Liver (tissue), 9 donors: ENCODE measurements around the gene ZNF524. TPM values are rescaled to one million over a fixed set of nuclear protein-coding genes. Genes with fewer than 3 reads are reported as not detected.
"Not testable (repeated sequence)": the region's sequence is repeated elsewhere in the genome, so short reads cannot be mapped to it uniquely, and the experiment has no call there.

Experiments used
- DNase-seq: peaks from one replicate; pipeline ENCODE4 v3.0.0-alpha.2; 2017; ENCODE audit warnings: low spot score
- H3K27ac ChIP-seq, 2 donors: one replicate each; pipeline ENCODE4 v1.7.0; 2013; ENCODE audit warnings: inconsistent platforms in 2 of 2, low read length in 2 of 2, control low read depth in 1 of 2, low read depth in 1 of 2, mild to moderate bottlenecking in 1 of 2
- H3K27me3 ChIP-seq, 4 donors: one replicate each; pipeline versions ENCODE4 v1.6.1 to v1.7.0; 2013; ENCODE audit warnings: low read length in 3 of 4, inconsistent platforms in 1 of 4, mild to moderate bottlenecking in 1 of 4, moderate library complexity in 1 of 4; ENCODE audit not compliant: control insufficient read depth in 4 of 4, insufficient read depth in 4 of 4
- H3K36me3 ChIP-seq, 4 donors: one replicate each; pipeline versions ENCODE4 v1.6.1 to v1.7.0; 2013; ENCODE audit warnings: low read length in 3 of 4, mild to moderate bottlenecking in 3 of 4, low read depth in 1 of 4, moderate library complexity in 1 of 4; ENCODE audit not compliant: control insufficient read depth in 4 of 4, insufficient read depth in 3 of 4
- H3K4me1 ChIP-seq, 4 donors: one replicate each; pipeline versions ENCODE4 v1.6.1 to v1.7.0; 2013; ENCODE audit warnings: low read length in 3 of 4, mild to moderate bottlenecking in 3 of 4, moderate library complexity in 1 of 4; ENCODE audit not compliant: control insufficient read depth in 4 of 4, insufficient read depth in 4 of 4
- H3K4me3 ChIP-seq, 3 donors: one replicate each; pipeline versions ENCODE4 v1.6.1 to v1.7.0; 2013; ENCODE audit warnings: low read length in 3 of 3, control low read depth in 1 of 3, low read depth in 1 of 3, mild to moderate bottlenecking in 1 of 3
- H3K9ac ChIP-seq, 2 donors: one replicate each; pipeline ENCODE4 v1.7.0; 2013; ENCODE audit warnings: low read length in 2 of 2, mild to moderate bottlenecking in 2 of 2, moderate library complexity in 2 of 2, control low read depth in 1 of 2, low read depth in 1 of 2
- H3K9me3 ChIP-seq, 4 donors: one replicate each; pipeline versions ENCODE4 v1.6.1 to v1.7.0; 2013; ENCODE audit warnings: low read length in 3 of 4; ENCODE audit not compliant: control insufficient read depth in 4 of 4
- CTCF ChIP-seq: fragments of 150-350 bp; IDR thresholded peaks from 2 replicates; pipeline ENCODE4 v1.5.1; 2017; ENCODE audit warnings: improper control_type of control experiment, low read depth, low read length; ENCODE audit not compliant: missing input control
- EGR1 ChIP-seq, 2 donors: IDR thresholded peaks; 2 replicates each; pipeline ENCODE4 v1.6.1; 2016 to 2018; ENCODE audit warnings: antibody characterized with exemption in 2 of 2, low read depth in 2 of 2
- FOXA1 ChIP-seq: IDR thresholded peaks from 2 replicates; pipeline ENCODE4 v1.6.1; 2016; ENCODE audit warnings: antibody characterized with exemption
- FOXA2 ChIP-seq: IDR thresholded peaks from 2 replicates; pipeline ENCODE4 v1.6.1; 2016; ENCODE audit warnings: antibody characterized with exemption
- GABPA ChIP-seq, 2 donors: IDR thresholded peaks in 1 of 2; conservative IDR thresholded peaks in 1 of 2; 2 replicates each; pipeline ENCODE4 v1.6.1; 2016; ENCODE audit warnings: antibody characterized with exemption in 2 of 2, mild to moderate bottlenecking in 1 of 2, moderate library complexity in 1 of 2
- JUND ChIP-seq, 2 donors: IDR thresholded peaks; 2 replicates each; pipeline ENCODE4 v1.6.1; 2016; ENCODE audit warnings: antibody characterized with exemption in 2 of 2
- MAX ChIP-seq: IDR thresholded peaks from 2 replicates; pipeline ENCODE4 v1.6.1; 2016; ENCODE audit warnings: antibody characterized with exemption
- RXRA ChIP-seq, 2 donors: IDR thresholded peaks; 2 replicates each; pipeline ENCODE4 v1.6.1; 2017 to 2018; ENCODE audit warnings: antibody characterized with exemption in 2 of 2, mild to moderate bottlenecking in 1 of 2
- SP1 ChIP-seq: IDR thresholded peaks from 2 replicates; pipeline ENCODE4 v1.6.1; 2018; ENCODE audit warnings: antibody characterized with exemption, mild to moderate bottlenecking
- TAF1 ChIP-seq: conservative IDR thresholded peaks from 2 replicates; pipeline ENCODE4 v1.6.1; 2016; ENCODE audit warnings: antibody characterized with exemption, mild to moderate bottlenecking
- YY1 ChIP-seq: IDR thresholded peaks from 2 replicates; pipeline ENCODE4 v1.6.1; 2016; ENCODE audit warnings: antibody characterized with exemption, mild to moderate bottlenecking
- WGBS: extraction: QIAGEN DNeasy Blood & Tissue Kit; methylation state at CpG from one replicate; pipeline ENCODE4 v1.1.7; 2013; 5-methylcytosine and 5-hydroxymethylcytosine counted together
- polyA plus RNA-seq, 2 donors: library from polyadenylated mRNA; stranded (reverse) in 1 of 2; unstranded in 1 of 2; fragments of 200-250 nt in 1 of 2; fragments of >200 nt in 1 of 2; fragmentation: Nextera tagmentation in 1 of 2; extraction: Ambion mirVana in 1 of 2; gene quantifications; one replicate each; pipeline versions ENCODE4 v1.2.1 to v1.2.3, GENCODE V29; 2013 to 2015
- total RNA-seq, 2 donors: library from RNA; depleted of rRNA; stranded (reverse); fragments of >200 nt; gene quantifications; one replicate each; pipeline ENCODE4 v1.2.3, GENCODE V29; 2014
- TF ChIP-seq, protein P1 (sequence below): IDR thresholded peaks from 2 replicates; pipeline ENCODE4 v1.6.1; 2016; ENCODE audit warnings: antibody characterized with exemption, mild to moderate bottlenecking
- donor health status: healthy.
- donor health status: healthy.
- donor health status: healthy.
- donor health status: healthy.
- donor health status: healthy.

The ZNF524 gene
- total and polyA plus RNA-seq, 4 donors: 6.7 to 12.3 (median 10.2) TPM

- peak overlapping the region; percentile 71 to 95 (median 82) for H3K4me3 ChIP-seq
- 25% methylated on average over 12 of the region's 12 CpGs for WGBS
- peak overlapping the region in 1 of 2 donors; percentile 24 for H3K9ac ChIP-seq
- peak overlapping the region; percentile 68 to 75 for H3K27ac ChIP-seq
- TF ChIP-seq, protein P1, sequence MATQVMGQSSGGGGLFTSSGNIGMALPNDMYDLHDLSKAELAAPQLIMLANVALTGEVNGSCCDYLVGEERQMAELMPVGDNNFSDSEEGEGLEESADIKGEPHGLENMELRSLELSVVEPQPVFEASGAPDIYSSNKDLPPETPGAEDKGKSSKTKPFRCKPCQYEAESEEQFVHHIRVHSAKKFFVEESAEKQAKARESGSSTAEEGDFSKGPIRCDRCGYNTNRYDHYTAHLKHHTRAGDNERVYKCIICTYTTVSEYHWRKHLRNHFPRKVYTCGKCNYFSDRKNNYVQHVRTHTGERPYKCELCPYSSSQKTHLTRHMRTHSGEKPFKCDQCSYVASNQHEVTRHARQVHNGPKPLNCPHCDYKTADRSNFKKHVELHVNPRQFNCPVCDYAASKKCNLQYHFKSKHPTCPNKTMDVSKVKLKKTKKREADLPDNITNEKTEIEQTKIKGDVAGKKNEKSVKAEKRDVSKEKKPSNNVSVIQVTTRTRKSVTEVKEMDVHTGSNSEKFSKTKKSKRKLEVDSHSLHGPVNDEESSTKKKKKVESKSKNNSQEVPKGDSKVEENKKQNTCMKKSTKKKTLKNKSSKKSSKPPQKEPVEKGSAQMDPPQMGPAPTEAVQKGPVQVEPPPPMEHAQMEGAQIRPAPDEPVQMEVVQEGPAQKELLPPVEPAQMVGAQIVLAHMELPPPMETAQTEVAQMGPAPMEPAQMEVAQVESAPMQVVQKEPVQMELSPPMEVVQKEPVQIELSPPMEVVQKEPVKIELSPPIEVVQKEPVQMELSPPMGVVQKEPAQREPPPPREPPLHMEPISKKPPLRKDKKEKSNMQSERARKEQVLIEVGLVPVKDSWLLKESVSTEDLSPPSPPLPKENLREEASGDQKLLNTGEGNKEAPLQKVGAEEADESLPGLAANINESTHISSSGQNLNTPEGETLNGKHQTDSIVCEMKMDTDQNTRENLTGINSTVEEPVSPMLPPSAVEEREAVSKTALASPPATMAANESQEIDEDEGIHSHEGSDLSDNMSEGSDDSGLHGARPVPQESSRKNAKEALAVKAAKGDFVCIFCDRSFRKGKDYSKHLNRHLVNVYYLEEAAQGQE: peak; percentile 99
- no peak for TF ChIP-seq TAF1
- no peak for TF ChIP-seq RXRA (IDR thresholded peaks at IDR 0.05)
- no peak for TF ChIP-seq MAX
- peak in 1 of 2 donors; percentile 10 for TF ChIP-seq GABPA (IDR thresholded peaks at IDR 0.05 in 1 of 2, conservative IDR thresholded peaks at IDR 0.05 in 1 of 2)
- TF ChIP-seq CTCF: no peak
- H3K36me3 ChIP-seq: peaks cover 0 to 7% (median 2%) of the 10 kb centered on the region in 4 donors
- no peaks in the 10 kb centered on the region for H3K27me3 ChIP-seq
- DNase-seq: no peak
- peaks cover 7 to 37% (median 29%) of the 10 kb centered on the region in 4 donors for H3K4me1 ChIP-seq
- H3K9me3 ChIP-seq: no peaks in the 10 kb centered on the region
Observed at GRCh38 chr19:55581145-55581822, 18.8 kb upstream of the ZNF524 start.

DNA sequence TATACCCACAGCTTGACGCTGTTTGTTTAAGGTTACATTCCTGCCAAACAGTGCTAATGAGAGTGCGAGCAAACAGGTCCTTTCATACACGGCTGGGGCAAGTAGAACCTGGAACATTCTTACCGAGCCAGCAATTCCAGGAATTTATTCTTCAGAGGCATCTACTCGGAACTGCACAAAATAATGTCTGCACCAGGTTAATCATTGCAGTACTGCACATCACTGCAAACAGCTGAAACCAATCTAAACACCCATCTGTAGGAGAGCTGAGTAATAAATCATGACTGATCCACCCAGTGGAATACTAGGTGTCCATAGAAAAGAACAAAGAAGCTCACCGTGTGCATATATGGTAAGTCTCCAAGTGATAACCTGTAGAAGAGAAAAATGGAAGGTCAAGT, 18.3 kb upstream of the ZNF524 start:
- Histone ChIP-seq H3K9me3 (no peaks in the 10 kb centered on the region), H3K4me1 (peaks cover 7 to 41% (median 32%) of the 10 kb centered on the region in 4 donors), H3K27me3 (no peaks in the 10 kb centered on the region), H3K27ac (peak overlapping the region; percentile 66 to 75), H3K4me3 (peak overlapping the region; percentile 23 to 95 (median 82)), H3K9ac (peak overlapping the region in 1 of 2 donors; percentile 59), H3K36me3 (peaks cover 0 to 7% (median 2%) of the 10 kb centered on the region in 4 donors)
- no peak for DNase-seq
- TF ChIP-seq TAF1: no peak
- no peak for TF ChIP-seq GABPA (IDR thresholded peaks at IDR 0.05 in 1 of 2, conservative IDR thresholded peaks at IDR 0.05 in 1 of 2)
- peak; percentile 41 for TF ChIP-seq SP1
- TF ChIP-seq JUND (IDR thresholded peaks at IDR 0.05): no peak
- TF ChIP-seq YY1: no peak
- TF ChIP-seq FOXA2: no peak
- TF ChIP-seq FOXA1: no peak
- no peak for TF ChIP-seq EGR1 (IDR thresholded peaks at IDR 0.05; ENCODE audit: low read depth in 2 of 2)
- WGBS: 15% methylated on average over 6 of the region's 6 CpGs

DNA sequence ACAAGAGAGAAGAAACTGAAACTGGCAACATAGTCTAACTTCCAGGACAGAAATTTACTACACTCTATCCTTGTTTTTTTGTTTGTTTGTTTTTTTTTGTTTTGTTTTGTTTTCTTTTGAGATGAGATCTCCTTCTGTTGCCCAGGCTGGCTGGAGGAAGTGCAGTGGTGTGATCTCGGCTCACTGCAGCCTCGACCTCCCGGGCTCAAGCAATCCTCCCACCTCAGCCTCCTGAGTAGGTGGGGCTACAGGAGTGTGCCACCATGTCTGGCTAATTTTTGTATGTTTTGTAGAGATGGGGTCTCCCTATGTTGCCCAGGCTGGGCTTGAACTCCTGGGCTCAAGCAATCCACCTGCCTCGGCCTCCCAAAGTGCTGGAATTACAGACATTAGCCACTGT, 17.8 kb upstream of the ZNF524 start:
- 70% methylated on average over 4 of the region's 4 CpGs for WGBS
- not testable (repeated sequence) for H3K9me3 ChIP-seq, DNase-seq, H3K9ac ChIP-seq, H3K36me3 ChIP-seq, H3K27me3 ChIP-seq
- peak overlapping the region; percentile 66 to 75 for H3K27ac ChIP-seq
- H3K4me3 ChIP-seq: peak overlapping the region in 2 of 3 donors; percentile 23 to 95
- H3K4me1 ChIP-seq: peaks cover 7 to 45% (median 36%) of the 10 kb centered on the region in 4 donors
